Mammary epithelial cell (primary cell): ENCODE results near the gene ORAI3.

ENCODE experiments used
- CTCF ChIP-seq, 2 donors: IDR thresholded peaks in 1 of 2; conservative IDR thresholded peaks in 1 of 2; 2 replicates each; pipeline ENCODE4 v1.5.1; 2011 to 2012; ENCODE audit warnings: inconsistent platforms in 2 of 2, low read length in 2 of 2, mild to moderate bottlenecking in 2 of 2, control low read depth in 1 of 2, low read depth in 1 of 2; ENCODE audit not compliant: insufficient read depth in 1 of 2; ENCODE audit errors: extremely low read depth in 1 of 2
- EZH2 ChIP-seq: IDR thresholded peaks from 2 replicates; pipeline ENCODE4 v1.6.1; 2012; ENCODE audit warnings: low read length, inconsistent platforms, borderline replicate concordance

- TF ChIP-seq CTCF (conservative IDR thresholded peaks at IDR 0.05 in 1 of 2, IDR thresholded peaks at IDR 0.05 in 1 of 2; ENCODE audit: extremely low read depth in 1 of 2, insufficient read depth in 1 of 2, low read depth in 1 of 2, low read length in 2 of 2) (no peak), EZH2 (no peak)
Measured at GRCh38 chr16:30980959-30981358, 32.1 kb downstream of the ORAI3 start.
